Tibial nerve (tissue), 3 donors: ENCODE results near the gene COL6A3.

Experiments
- POLR2A ChIP-seq, 2 donors: fragments of 450-650 bp; IDR thresholded peaks; one replicate each; pipeline ENCODE4 v1.6.1; 2017; ENCODE audit warnings: antibody characterized with exemption in 2 of 2, mild to moderate bottlenecking in 2 of 2, moderate library complexity in 2 of 2
- TF ChIP-seq, protein P1 (sequence below), 5 experiments: fragments of 200-600 bp in 3 of 5; fragments of 450-650 bp in 2 of 5; sonication (generic) in 3 of 5; IDR thresholded peaks; one replicate each; pipeline ENCODE4 v1.5.1; 2016 to 2019; ENCODE audit warnings: antibody characterized with exemption in 5 of 5, mild to moderate bottlenecking in 3 of 5, moderate library complexity in 2 of 5

DNA sequence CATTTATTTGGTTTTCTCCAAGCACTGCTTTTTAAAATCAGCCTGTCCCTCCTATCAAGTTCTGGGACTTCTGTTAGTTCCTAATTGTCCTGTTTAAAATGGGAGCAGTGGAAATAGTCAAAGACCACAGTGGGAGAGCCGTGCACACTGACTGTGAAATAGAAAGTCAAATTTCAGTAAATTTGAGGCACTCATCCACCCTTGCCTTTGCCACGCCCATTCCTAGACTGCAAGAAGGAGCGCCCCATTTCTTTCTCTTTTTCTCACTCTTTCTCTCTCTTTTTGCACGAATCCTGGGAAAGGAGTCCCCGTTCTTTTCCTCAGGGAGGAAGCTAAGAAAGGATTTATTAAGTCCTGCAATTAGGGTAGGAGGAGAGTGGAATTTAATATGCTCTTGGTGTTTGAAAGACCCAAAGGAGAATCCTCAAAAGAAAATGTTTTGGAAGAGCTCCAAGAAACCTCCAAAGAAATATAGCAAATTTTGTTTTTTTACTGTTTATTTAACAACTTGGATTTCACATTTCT lies 7.5 kb downstream of the COL6A3 start:
- no peak for TF ChIP-seq POLR2A (IDR thresholded peaks at IDR 0.05)
- TF ChIP-seq, protein P1, sequence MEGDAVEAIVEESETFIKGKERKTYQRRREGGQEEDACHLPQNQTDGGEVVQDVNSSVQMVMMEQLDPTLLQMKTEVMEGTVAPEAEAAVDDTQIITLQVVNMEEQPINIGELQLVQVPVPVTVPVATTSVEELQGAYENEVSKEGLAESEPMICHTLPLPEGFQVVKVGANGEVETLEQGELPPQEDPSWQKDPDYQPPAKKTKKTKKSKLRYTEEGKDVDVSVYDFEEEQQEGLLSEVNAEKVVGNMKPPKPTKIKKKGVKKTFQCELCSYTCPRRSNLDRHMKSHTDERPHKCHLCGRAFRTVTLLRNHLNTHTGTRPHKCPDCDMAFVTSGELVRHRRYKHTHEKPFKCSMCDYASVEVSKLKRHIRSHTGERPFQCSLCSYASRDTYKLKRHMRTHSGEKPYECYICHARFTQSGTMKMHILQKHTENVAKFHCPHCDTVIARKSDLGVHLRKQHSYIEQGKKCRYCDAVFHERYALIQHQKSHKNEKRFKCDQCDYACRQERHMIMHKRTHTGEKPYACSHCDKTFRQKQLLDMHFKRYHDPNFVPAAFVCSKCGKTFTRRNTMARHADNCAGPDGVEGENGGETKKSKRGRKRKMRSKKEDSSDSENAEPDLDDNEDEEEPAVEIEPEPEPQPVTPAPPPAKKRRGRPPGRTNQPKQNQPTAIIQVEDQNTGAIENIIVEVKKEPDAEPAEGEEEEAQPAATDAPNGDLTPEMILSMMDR (IDR thresholded peaks at IDR 0.05) = no peak
